Endothelial cell of umbilical vein (primary cell): ENCODE data around the gene EXOC6B. TPM values are rescaled to one million over a fixed set of nuclear protein-coding genes. Genes with fewer than 3 reads are reported as not detected.

Experiments
- BruUV-seq: library from RNA; stranded (reverse); fragments of 400-500 nt; replicated peaks from 2 replicates; lab custom pipeline; 2021; lab: Mats Ljungman, UMichigan
- CTCF ChIA-PET: fragments of 300-600, 350-600 bp; sonication (Branson Sonifier 250); formaldehyde crosslinking; loops from one replicate; lab custom pipeline; 2021; ENCODE audit warnings: antibody characterized with exemption, inconsistent platforms; lab: Charles Lee
- POLR2A ChIA-PET: fragments of 300-600, 350-600 bp; sonication (Branson Sonifier 250); formaldehyde crosslinking; loops from one replicate; lab custom pipeline; 2021; ENCODE audit warnings: antibody characterized with exemption, inconsistent platforms; lab: Charles Lee
- DNase-seq: peaks from one replicate; pipeline ENCODE4 v3.0.0-alpha.2; 2011; ENCODE audit warnings: low read depth, low spot score
- FAIRE-seq: peaks from 2 replicates; lab custom pipeline; 2011; peaks lifted over from hg19 to GRCh38; lab: Jason Lieb, UNC
- H2AFZ ChIP-seq: 2 replicates; pipeline ENCODE4 v1.6.0; 2012; ENCODE audit warnings: low read depth, low read length, control low read depth, inconsistent platforms
- H3K27ac ChIP-seq: 2 replicates; pipeline ENCODE4 v1.5.1; 2011; ENCODE audit warnings: low read depth, mild to moderate bottlenecking, control low read depth, low read length, moderate library complexity; ENCODE audit not compliant: insufficient read depth
- H3K27me3 ChIP-seq, 2 experiments: 2 replicates each; pipeline versions ENCODE4 v1.6.0 to v1.6.1; 2011; ENCODE audit warnings: low read length in 2 of 2, mixed read lengths in 1 of 2; ENCODE audit not compliant: control insufficient read depth in 2 of 2, insufficient read depth in 2 of 2
- H3K36me3 ChIP-seq, 2 experiments: 2 replicates in 1 of 2; 3 replicates in 1 of 2; pipeline ENCODE4 v1.5.1; 2011; ENCODE audit warnings: low read length in 2 of 2, mild to moderate bottlenecking in 1 of 2, moderate library complexity in 1 of 2; ENCODE audit not compliant: control insufficient read depth in 2 of 2, insufficient read depth in 2 of 2; ENCODE audit errors: extremely low read depth in 1 of 2
- H3K4me1 ChIP-seq: 3 replicates; pipeline ENCODE4 v1.5.1; 2011; ENCODE audit warnings: mild to moderate bottlenecking, low read length; ENCODE audit not compliant: control insufficient read depth, insufficient read depth; ENCODE audit errors: extremely low read depth
- H3K4me2 ChIP-seq: 2 replicates; pipeline ENCODE4 v1.6.1; 2011; ENCODE audit warnings: low read length, control low read depth, mixed read lengths; ENCODE audit not compliant: insufficient read depth
- H3K4me3 ChIP-seq, 3 experiments: fragments of 200-600 bp in 1 of 3; sonication (generic), shearing (Covaris generic) in 1 of 3; replicated peaks in 1 of 3; 2 replicates each; pipeline ENCODE4 v1.5.1; 2011 to 2016; ENCODE audit warnings: control low read depth in 3 of 3, low read length in 3 of 3, mild to moderate bottlenecking in 2 of 3, inconsistent platforms in 1 of 3, low read depth in 1 of 3, moderate library complexity in 1 of 3; ENCODE audit not compliant: insufficient read depth in 1 of 3
- H3K79me2 ChIP-seq: 2 replicates; pipeline ENCODE4 v1.6.0; 2012; ENCODE audit warnings: low read length, inconsistent platforms; ENCODE audit not compliant: control insufficient read depth, insufficient read depth
- H3K9ac ChIP-seq: replicated peaks from 2 replicates; pipeline ENCODE3; 2011; ENCODE audit warnings: low read length, control low read depth; ENCODE audit not compliant: insufficient read depth; ENCODE audit errors: extremely low read depth
- H3K9me1 ChIP-seq: replicated peaks from 3 replicates; pipeline ENCODE4 v1.6.0; 2011; ENCODE audit warnings: mild to moderate bottlenecking, low read length; ENCODE audit not compliant: control insufficient read depth, insufficient read depth; ENCODE audit errors: extremely low read depth
- H3K9me3 ChIP-seq: replicated peaks from 2 replicates; pipeline ENCODE4 v1.5.1; 2012; ENCODE audit warnings: low read length, inconsistent platforms; ENCODE audit not compliant: control insufficient read depth, insufficient read depth
- H4K20me1 ChIP-seq: replicated peaks from 2 replicates; pipeline ENCODE3; 2011; ENCODE audit warnings: mild to moderate bottlenecking, low read length; ENCODE audit not compliant: control insufficient read depth, insufficient read depth; ENCODE audit errors: extremely low read depth
- CTCF ChIP-seq, 2 donors: IDR thresholded peaks; 1 replicate in 1 of 2; 2 replicates in 1 of 2; pipeline ENCODE4 v1.5.1; 2011; ENCODE audit warnings: low read length in 2 of 2, mild to moderate bottlenecking in 2 of 2, moderate library complexity in 2 of 2, control low read depth in 1 of 2, inconsistent platforms in 1 of 2, low read depth in 1 of 2; ENCODE audit not compliant: insufficient read depth in 1 of 2; ENCODE audit errors: extremely low read depth in 1 of 2
- EZH2 ChIP-seq: IDR thresholded peaks from 2 replicates; pipeline ENCODE4 v1.6.1; 2012; ENCODE audit warnings: borderline replicate concordance, low read depth, mild to moderate bottlenecking, moderate library complexity, low read length, inconsistent platforms; ENCODE audit not compliant: severe bottlenecking
- FOS ChIP-seq: IDR thresholded peaks from 2 replicates; pipeline ENCODE4 v1.6.1; 2011; ENCODE audit warnings: mild to moderate bottlenecking, low read length, moderate library complexity, borderline replicate concordance; ENCODE audit not compliant: insufficient read depth
- GATA2 ChIP-seq: IDR thresholded peaks from 2 replicates; pipeline ENCODE4 v1.7.0; 2011; ENCODE audit warnings: low read depth, mild to moderate bottlenecking, moderate library complexity, mixed read lengths, low read length; ENCODE audit not compliant: insufficient read length, insufficient read depth
- JUN ChIP-seq: IDR thresholded peaks from 2 replicates; pipeline ENCODE4 v1.6.1; 2011; ENCODE audit warnings: borderline replicate concordance, low read depth; ENCODE audit not compliant: insufficient read length, insufficient read depth
- MAX ChIP-seq: IDR thresholded peaks from 2 replicates; pipeline ENCODE4 v1.6.1; 2011; ENCODE audit not compliant: insufficient read depth, insufficient read length
- MYC ChIP-seq: IDR thresholded peaks from one replicate; pipeline ENCODE4 v1.6.1; 2011; ENCODE audit warnings: mild to moderate bottlenecking, low read depth, low read length
- POLR2A ChIP-seq: IDR thresholded peaks from 2 replicates; pipeline ENCODE4 v1.6.1; 2012; ENCODE audit warnings: low read depth, mild to moderate bottlenecking, control low read depth, low read length
- POLR2AphosphoS5 ChIP-seq: IDR thresholded peaks from 2 replicates; pipeline ENCODE4 v1.6.1; 2012; ENCODE audit warnings: low read depth, mild to moderate bottlenecking, control low read depth, low read length, moderate library complexity; ENCODE audit not compliant: insufficient read depth
- dilution Hi-C: fragments of 300-500 bp; cut with MboI; formaldehyde crosslinking; loops from one replicate; pipeline ENCODE4 v1.15.0; 2019; ENCODE audit warnings: low sequenced_read_pairs; ENCODE audit not compliant: extremely low pct_ligation_motif_present
- intact Hi-C: fragments of 100-400 bp; cut with micrococcal nuclease; formaldehyde crosslinking; loops from one replicate; pipeline ENCODE4 v1.10.0; 2022
- polyA plus RNA-seq, 4 experiments: library from polyadenylated mRNA; depleted of rRNA in 3 of 4; stranded (reverse) in 3 of 4; unstranded in 1 of 4; fragments of >200 nt; gene quantifications; 2 replicates each; pipeline versions ENCODE4 v1.2.1 to v1.2.3, GENCODE V29; 2011 to 2012; ENCODE audit warnings: missing spikeins in 1 of 4
- total RNA-seq: library from RNA; stranded (reverse); gene quantifications from 2 replicates; pipeline ENCODE4 v1.2.3, GENCODE V29; 2021

Gene EXOC6B
- total and polyA plus RNA-seq, 2 donors (not counting 3 experiments of a cell fraction or from before 2014, with no cell fraction given): 10.8 to 34.8 TPM

GRCh38 chr2:72207334-72207733, 618.5 kb downstream of the EXOC6B start:
- Histone ChIP-seq H3K9me1 (no peaks in the 10 kb centered on the region), H3K4me1 (no peaks in the 10 kb centered on the region), H4K20me1 (no peaks in the 10 kb centered on the region), H3K27me3 (no peaks in the 10 kb centered on the region), H3K9me3 (no peaks in the 10 kb centered on the region), H3K27ac (no peak overlapping the region), H3K4me2 (no peak overlapping the region), H2AFZ (no peak overlapping the region), H3K9ac (no peak overlapping the region), H3K4me3 (no peak overlapping the region), H3K36me3 (no peaks in the 10 kb centered on the region), H3K79me2 (no peaks in the 10 kb centered on the region)
- intact Hi-C loops (no loop called here), dilution Hi-C loops (no loop called here)
- TF ChIP-seq POLR2A (no peak), GATA2 (no peak), POLR2AphosphoS5 (no peak), CTCF (IDR thresholded peaks at IDR 0.05; ENCODE audit: extremely low read depth in 1 of 2, insufficient read depth in 1 of 2, low read depth in 1 of 2, low read length in 2 of 2) (no peak), FOS (no peak), MYC (no peak)
- DNase-seq (no peak), FAIRE-seq (no peak)
- ChIA-PET CTCF (no interaction called here), POLR2A (no interaction called here)
- BruUV-seq: no TSS peak

- Histone ChIP-seq H3K4me3 (no peak overlapping the region), H3K9me3 (no peaks in the 10 kb centered on the region), H3K4me1 (no peaks in the 10 kb centered on the region), H3K9me1 (no peaks in the 10 kb centered on the region), H3K9ac (no peak overlapping the region), H3K36me3 (no peaks in the 10 kb centered on the region), H2AFZ (no peak overlapping the region), H3K27ac (no peak overlapping the region), H4K20me1 (no peaks in the 10 kb centered on the region), H3K79me2 (no peaks in the 10 kb centered on the region), H3K27me3 (no peaks in the 10 kb centered on the region), H3K4me2 (no peak overlapping the region)
- intact Hi-C loops (no loop called here), dilution Hi-C loops (no loop called here)
- BruUV-seq: no TSS peak
- TF ChIP-seq GATA2 (no peak), EZH2 (no peak), MYC (no peak), MAX (no peak), POLR2AphosphoS5 (no peak), CTCF (IDR thresholded peaks at IDR 0.05; ENCODE audit: extremely low read depth in 1 of 2, insufficient read depth in 1 of 2, low read depth in 1 of 2, low read length in 2 of 2) (no peak), POLR2A (no peak), JUN (no peak)
- DNase-seq (peak; percentile 41), FAIRE-seq (no peak)
- ChIA-PET POLR2A (no interaction called here), CTCF (interaction anchor here (0.7 to 0.8 kb wide), 2 partner anchors 16 to 374 kb away, joined by 3 read pairs; no protein-coding TSS in a partner anchor)
Observed at GRCh38 chr2:72205504-72205881, 620.3 kb downstream of the EXOC6B start.
